Hepatocyte (in vitro differentiated cells): ENCODE measurements around the gene MRPS18B. TPM values are rescaled to one million over a fixed set of nuclear protein-coding genes. Genes with fewer than 3 reads are reported as not detected.
"Not testable (repeated sequence)": the region's sequence is repeated elsewhere in the genome, so short reads cannot be mapped to it uniquely, and the experiment has no call there.

Experiments used
- DNase-seq: peaks from one replicate; pipeline ENCODE4 v3.0.0-alpha.2; 2016; ENCODE audit warnings: low spot score
- H2AFZ ChIP-seq: fragments of 200-600 bp; sonication (generic); 2 replicates; pipeline ENCODE4 v1.6.0; 2016; ENCODE audit warnings: antibody characterized with exemption, mild to moderate bottlenecking
- H3K27ac ChIP-seq: fragments of 200-600 bp; sonication (generic); 2 replicates; pipeline ENCODE4 v1.5.1; 2016; ENCODE audit warnings: mild to moderate bottlenecking
- H3K27me3 ChIP-seq: fragments of 200-600 bp; sonication (generic); 2 replicates; pipeline ENCODE4 v1.6.1; 2016
- H3K36me3 ChIP-seq: fragments of 200-600 bp; sonication (generic); replicated peaks from 2 replicates; pipeline ENCODE4 v1.5.1; 2016; ENCODE audit warnings: low read depth; ENCODE audit not compliant: insufficient read depth
- H3K4me1 ChIP-seq: fragments of 200-600 bp; sonication (generic); 2 replicates; pipeline ENCODE4 v1.5.1; 2016; ENCODE audit warnings: mild to moderate bottlenecking, moderate library complexity; ENCODE audit not compliant: insufficient read depth
- H3K4me2 ChIP-seq: fragments of 200-600 bp; sonication (generic); 2 replicates; pipeline ENCODE4 v1.6.0; 2016
- H3K4me3 ChIP-seq: fragments of 200-600 bp; sonication (generic); 2 replicates; pipeline ENCODE4 v1.5.1; 2016; ENCODE audit warnings: mild to moderate bottlenecking
- H3K79me2 ChIP-seq: fragments of 200-600 bp; sonication (generic); 2 replicates; pipeline ENCODE4 v1.6.0; 2017; ENCODE audit warnings: mild to moderate bottlenecking
- H3K9me2 ChIP-seq: fragments of 200-600 bp; sonication (generic); replicated peaks from 2 replicates; pipeline ENCODE4 v1.6.0; 2017; ENCODE audit warnings: mild to moderate bottlenecking; ENCODE audit not compliant: insufficient read depth
- H3K9me3 ChIP-seq: fragments of 200-600 bp; sonication (generic); 2 replicates; pipeline ENCODE4 v1.5.1; 2016; ENCODE audit warnings: low read depth, mild to moderate bottlenecking
- H4K20me1 ChIP-seq: fragments of 200-600 bp; sonication (generic); 2 replicates; pipeline ENCODE4 v1.6.0; 2016; ENCODE audit warnings: mild to moderate bottlenecking; ENCODE audit not compliant: insufficient read depth, poor library complexity, severe bottlenecking
- EZH2 ChIP-seq: fragments of 200-600 bp; sonication (generic); IDR thresholded peaks from 2 replicates; pipeline ENCODE4 v1.6.1; 2016; ENCODE audit warnings: antibody characterized with exemption, mild to moderate bottlenecking, borderline replicate concordance
- EZH2phosphoT487 ChIP-seq: fragments of 200-600 bp; sonication (generic); IDR thresholded peaks from one replicate; pipeline ENCODE4 v1.6.1; 2018; ENCODE audit warnings: antibody characterized with exemption, mild to moderate bottlenecking, low read depth, moderate library complexity; ENCODE audit not compliant: unreplicated experiment, severe bottlenecking
- WGBS: methylation state at CpG from one replicate; pipeline ENCODE4 v1.1.6; 2016; ENCODE audit warnings: low lambda C conversion rate; ENCODE audit errors: missing lambda C conversion rate; 5-methylcytosine and 5-hydroxymethylcytosine counted together
- polyA plus RNA-seq: library from polyadenylated mRNA; unstranded; fragments of >200 nt; fragmentation: Nextera tagmentation; extraction: Ambion mirVana; gene quantifications from 2 replicates; pipeline ENCODE4 v1.2.1, GENCODE V29; 2016
- total RNA-seq: library from RNA; depleted of rRNA; stranded (reverse); fragments of >200 nt; gene quantifications from 2 replicates; pipeline ENCODE4 v1.2.3, GENCODE V29; 2014
- TF ChIP-seq, protein P1 (sequence below): fragments of 200-600 bp; sonication (generic); IDR thresholded peaks from 2 replicates; pipeline ENCODE4 v1.5.1; 2016; ENCODE audit warnings: antibody characterized with exemption, mild to moderate bottlenecking; ENCODE audit not compliant: poor library complexity

The MRPS18B gene
- total and polyA plus RNA-seq, 2 experiments from 2014 or later: 38.7 to 59.4 TPM

DNA sequence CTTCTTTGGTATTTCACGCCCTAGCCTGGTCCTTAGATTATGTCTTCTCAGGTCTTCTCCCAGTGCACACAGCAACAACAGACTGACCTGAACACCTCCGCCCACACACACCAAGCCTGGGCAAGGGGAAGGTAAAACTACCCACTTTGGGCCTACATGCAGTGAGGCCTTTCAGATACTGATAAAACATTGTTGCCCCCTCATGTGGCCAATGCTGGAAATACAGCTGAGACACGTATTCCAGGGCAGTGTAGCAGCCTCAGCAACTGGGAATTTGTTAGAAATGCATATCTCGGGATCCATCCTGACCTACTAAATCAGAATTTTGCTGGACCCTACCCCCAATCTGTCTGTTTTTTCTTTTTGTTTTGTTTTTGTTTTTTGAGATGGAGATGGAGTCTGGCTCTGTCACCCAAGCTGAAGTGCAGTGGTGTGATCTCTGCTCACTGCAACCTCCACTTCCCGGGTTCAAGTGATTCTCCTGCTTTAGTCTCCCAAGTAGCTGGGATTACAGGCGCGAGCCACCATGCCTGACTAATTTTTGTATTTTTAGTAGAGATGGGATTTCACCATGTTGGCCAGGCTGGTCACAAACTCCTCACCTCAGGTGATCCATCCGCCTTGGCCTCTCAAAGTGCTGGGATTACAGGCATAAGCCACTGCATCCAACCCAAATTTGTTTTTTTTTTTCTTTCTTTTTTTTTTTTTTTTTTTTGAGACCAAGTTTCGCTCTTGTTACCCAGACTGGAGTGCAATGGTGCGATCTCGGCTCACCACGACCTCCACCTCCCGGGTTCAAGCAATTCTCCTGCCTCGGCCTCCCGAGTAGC is 20.1 kb upstream of the MRPS18B start:
- DNase-seq: peak; percentile 85
- H4K20me1 ChIP-seq, H3K36me3 ChIP-seq, H2AFZ ChIP-seq, H3K4me2 ChIP-seq, H3K79me2 ChIP-seq, H3K4me1 ChIP-seq, H3K9me2 ChIP-seq, H3K4me3 ChIP-seq, H3K27me3 ChIP-seq, H3K9me3 ChIP-seq: not testable (repeated sequence)
- H3K27ac ChIP-seq: peak overlapping the region; percentile 8
- 83% methylated on average over 14 of the region's 15 CpGs for WGBS
- TF ChIP-seq, protein P1, sequence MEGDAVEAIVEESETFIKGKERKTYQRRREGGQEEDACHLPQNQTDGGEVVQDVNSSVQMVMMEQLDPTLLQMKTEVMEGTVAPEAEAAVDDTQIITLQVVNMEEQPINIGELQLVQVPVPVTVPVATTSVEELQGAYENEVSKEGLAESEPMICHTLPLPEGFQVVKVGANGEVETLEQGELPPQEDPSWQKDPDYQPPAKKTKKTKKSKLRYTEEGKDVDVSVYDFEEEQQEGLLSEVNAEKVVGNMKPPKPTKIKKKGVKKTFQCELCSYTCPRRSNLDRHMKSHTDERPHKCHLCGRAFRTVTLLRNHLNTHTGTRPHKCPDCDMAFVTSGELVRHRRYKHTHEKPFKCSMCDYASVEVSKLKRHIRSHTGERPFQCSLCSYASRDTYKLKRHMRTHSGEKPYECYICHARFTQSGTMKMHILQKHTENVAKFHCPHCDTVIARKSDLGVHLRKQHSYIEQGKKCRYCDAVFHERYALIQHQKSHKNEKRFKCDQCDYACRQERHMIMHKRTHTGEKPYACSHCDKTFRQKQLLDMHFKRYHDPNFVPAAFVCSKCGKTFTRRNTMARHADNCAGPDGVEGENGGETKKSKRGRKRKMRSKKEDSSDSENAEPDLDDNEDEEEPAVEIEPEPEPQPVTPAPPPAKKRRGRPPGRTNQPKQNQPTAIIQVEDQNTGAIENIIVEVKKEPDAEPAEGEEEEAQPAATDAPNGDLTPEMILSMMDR: peak; percentile 65

DNA sequence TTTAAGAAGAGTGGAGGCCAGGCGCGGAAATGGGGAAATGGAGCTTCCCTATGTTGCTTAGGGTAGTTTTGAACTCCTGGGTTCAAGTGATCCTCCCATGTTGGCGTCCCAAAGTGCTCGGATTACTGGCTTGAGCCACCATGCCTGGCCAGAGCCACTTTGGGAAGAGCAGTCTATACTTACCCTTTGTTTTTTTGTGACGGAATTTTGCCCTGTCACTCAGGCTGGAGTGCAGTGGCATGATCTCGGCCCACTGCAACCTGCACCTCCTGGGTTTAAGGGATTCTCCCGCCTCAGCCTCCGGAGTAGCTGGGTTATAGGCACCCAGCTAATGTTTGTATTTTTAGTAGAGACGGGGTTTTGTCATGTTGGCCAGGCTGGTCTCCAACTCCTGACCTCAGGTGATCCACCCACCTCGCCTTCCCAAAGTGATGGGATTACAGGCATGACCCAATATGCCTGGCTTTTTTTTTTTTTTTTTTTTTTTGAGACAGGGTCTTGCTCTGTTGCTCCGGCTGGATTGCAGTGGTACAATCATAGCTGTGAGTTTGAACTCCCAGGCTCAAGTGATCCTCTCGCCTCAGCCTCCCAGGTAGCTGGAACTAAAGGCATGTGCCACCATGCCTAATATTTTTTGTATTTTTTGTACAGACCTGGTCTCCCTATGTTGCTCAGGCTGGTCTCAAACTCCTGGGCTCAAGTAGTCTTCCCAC is 18.6 kb upstream of the MRPS18B start:
- WGBS: 94% methylated on average over 12 of the region's 12 CpGs
- Histone ChIP-seq H3K9me3 (no peaks in the 10 kb centered on the region), H4K20me1 (peaks cover 11% of the 10 kb centered on the region), H3K4me2 (no peak overlapping the region), H3K4me3 (no peak overlapping the region), H3K27me3 (no peaks in the 10 kb centered on the region), H3K4me1 (no peaks in the 10 kb centered on the region), H3K36me3 (no peaks in the 10 kb centered on the region), H3K27ac (no peak overlapping the region), H2AFZ (no peak overlapping the region), H3K79me2 (no peaks in the 10 kb centered on the region), H3K9me2 (no peaks in the 10 kb centered on the region)
- TF ChIP-seq, protein P1: no peak
- TF ChIP-seq EZH2phosphoT487: no peak
- no peak for TF ChIP-seq EZH2
- no peak for DNase-seq

DNA sequence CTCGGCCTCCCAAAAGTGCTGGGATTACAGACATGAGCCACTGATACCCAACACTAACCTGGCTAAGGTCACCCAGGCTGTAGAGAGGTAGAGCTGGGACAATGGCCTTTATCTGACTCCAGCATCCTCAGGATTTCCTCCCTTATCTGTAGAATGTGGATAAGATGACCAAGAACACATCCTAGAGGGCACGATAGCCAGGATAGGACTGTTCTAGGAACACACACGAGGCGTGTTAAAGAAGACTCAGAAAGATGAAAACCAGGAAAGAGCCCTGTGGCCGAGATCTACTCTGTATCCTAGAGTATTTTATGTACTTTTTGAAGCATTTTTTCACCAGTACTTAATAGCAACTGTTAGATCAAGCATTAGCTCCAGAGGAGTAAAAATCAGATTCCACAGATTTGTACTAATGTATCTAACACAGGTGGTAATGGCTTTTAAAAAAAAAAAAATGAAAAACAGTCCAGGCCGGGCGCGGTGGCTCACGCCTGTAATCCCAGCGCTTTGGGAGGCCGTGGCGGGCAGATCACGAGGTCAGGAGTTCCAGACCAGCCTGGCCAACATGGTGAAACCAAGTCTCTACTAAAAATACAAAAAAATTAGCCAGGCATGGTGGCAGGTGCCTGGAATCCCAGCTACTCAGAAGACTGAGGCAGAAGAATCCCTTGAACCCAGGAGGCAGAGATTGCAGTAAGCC is 17.9 kb upstream of the MRPS18B start:
- no peak overlapping the region for H3K27ac ChIP-seq
- no peaks in the 10 kb centered on the region for H3K9me3 ChIP-seq
- H3K4me3 ChIP-seq: no peak overlapping the region
- no peak for DNase-seq
- peaks cover 4% of the 10 kb centered on the region for H3K36me3 ChIP-seq
- WGBS: 86% methylated on average over 13 of the region's 13 CpGs
- H3K27me3 ChIP-seq: no peaks in the 10 kb centered on the region
- no peaks in the 10 kb centered on the region for H3K4me1 ChIP-seq
- no peak overlapping the region for H3K4me2 ChIP-seq
- no peaks in the 10 kb centered on the region for H3K9me2 ChIP-seq
- H4K20me1 ChIP-seq: peaks cover 15% of the 10 kb centered on the region
- no peaks in the 10 kb centered on the region for H3K79me2 ChIP-seq
- no peak for TF ChIP-seq EZH2phosphoT487
- TF ChIP-seq, protein P1: no peak
- TF ChIP-seq EZH2: no peak
- no peak overlapping the region for H2AFZ ChIP-seq
